GM18858 (cell line): ENCODE measurements around the gene MATK.

ENCODE experiments used
- ATAC-seq: cut with Tn5 transposase; IDR thresholded peaks from one replicate; pipeline ENCODE4 v1.9.1; 2021; ENCODE audit not compliant: unreplicated experiment

MATK gene

GRCh38 chr19:3785938-3786824, at the start of gene MATK:
TSS of gene MATK (minus strand) at chr19:3786381. CDS start at chr19:3785135, 1,246 bp downstream.
- no peak for ATAC-seq

GRCh38 chr19:3835055-3835435, 48.9 kb upstream of the MATK start:
- ATAC-seq: no peak

- ATAC-seq: no peak
Measured at GRCh38 chr19:3834349-3835054, 48.3 kb upstream of the MATK start.

- no peak for ATAC-seq
Measured at GRCh38 chr19:3833578-3834348, 47.6 kb upstream of the MATK start.

GRCh38 chr19:3832001-3832400, 45.8 kb upstream of the MATK start:
- no peak for ATAC-seq

GRCh38 chr19:3831601-3832000, 45.4 kb upstream of the MATK start:
- no peak for ATAC-seq

GRCh38 chr19:3830621-3831589, 44.7 kb upstream of the MATK start:
- no peak for ATAC-seq

- no peak for ATAC-seq
Measured at GRCh38 chr19:3827306-3827705, 41.1 kb upstream of the MATK start.

- ATAC-seq: no peak
Measured at GRCh38 chr19:3826163-3826562, 40.0 kb upstream of the MATK start.

GRCh38 chr19:3825286-3825956, 39.2 kb upstream of the MATK start:
- ATAC-seq: no peak

GRCh38 chr19:3823350-3823713, 37.2 kb upstream of the MATK start:
- ATAC-seq: no peak

- ATAC-seq: no peak
Measured at GRCh38 chr19:3822683-3823349, 36.6 kb upstream of the MATK start.

- ATAC-seq: no peak
Measured at GRCh38 chr19:3821857-3822364, 35.7 kb upstream of the MATK start.

GRCh38 chr19:3821156-3821555, 35.0 kb upstream of the MATK start:
- ATAC-seq: no peak

GRCh38 chr19:3819989-3820388, 33.8 kb upstream of the MATK start:
- no peak for ATAC-seq

GRCh38 chr19:3818918-3819317, 32.7 kb upstream of the MATK start:
- no peak for ATAC-seq

GRCh38 chr19:3818466-3818865, 32.3 kb upstream of the MATK start:
- no peak for ATAC-seq

- ATAC-seq: no peak
Measured at GRCh38 chr19:3817761-3818160, 31.6 kb upstream of the MATK start.

GRCh38 chr19:3816566-3817218, 30.5 kb upstream of the MATK start:
- ATAC-seq: no peak
